ENCODE results near the gene PSAP.
"Not testable (repeated sequence)": the region's sequence is repeated elsewhere in the genome, so short reads cannot be mapped to it uniquely, and the experiment has no call there.

The PSAP gene

DNA sequence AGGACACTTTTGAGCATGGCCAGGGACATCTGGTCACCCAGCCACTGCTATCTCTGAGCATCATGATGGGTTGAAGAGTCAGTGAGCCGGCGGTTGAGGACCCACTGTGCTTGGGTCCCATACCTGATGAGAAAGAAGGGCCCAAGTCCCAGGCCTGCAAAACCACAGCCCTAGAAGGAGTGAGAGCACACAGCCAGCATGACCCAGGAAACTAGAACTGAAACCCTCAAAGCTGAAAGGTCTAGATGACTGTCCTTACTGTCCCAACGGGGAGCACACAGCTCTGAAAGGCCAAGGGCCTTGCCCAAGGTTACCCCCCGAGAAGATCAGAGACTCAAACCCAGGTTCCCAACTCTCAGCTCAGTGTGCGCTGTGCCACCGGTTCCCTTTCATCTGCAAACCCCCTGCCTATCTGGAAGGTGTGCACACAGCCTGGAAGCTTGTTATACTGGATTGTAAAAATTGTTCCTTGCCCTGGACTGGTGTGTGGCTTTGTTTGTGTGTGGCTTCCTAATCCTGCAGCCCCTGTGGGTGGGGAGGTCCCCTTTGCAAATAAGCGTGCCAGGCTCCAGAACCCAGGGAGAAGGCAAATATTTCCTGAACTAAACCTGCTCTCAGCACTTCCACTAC, 22.6 kb upstream of the PSAP start:
- no peak for DNase-seq (ENCODE audit: low spot score)

DNA sequence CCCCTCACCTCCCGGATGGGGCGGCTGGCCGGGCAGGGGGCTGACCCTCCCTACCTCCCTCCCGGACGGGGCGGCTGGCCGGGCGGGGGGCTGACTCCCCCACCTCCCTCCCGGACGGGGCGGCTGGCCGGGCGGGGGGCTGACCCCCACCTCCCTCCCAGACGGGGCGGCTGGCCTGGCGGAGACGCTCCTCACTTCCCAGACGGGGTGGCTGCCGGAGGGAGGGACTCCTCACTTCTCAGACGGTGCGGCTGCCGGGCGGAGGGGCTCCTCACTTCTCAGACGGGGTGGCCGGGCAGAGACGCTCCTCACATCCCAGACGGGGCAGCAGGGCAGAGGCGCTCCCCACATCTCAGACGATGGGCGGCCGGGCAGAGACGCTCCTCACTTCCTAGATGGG, 18.6 kb upstream of the PSAP start:
- DNase-seq (ENCODE audit: low spot score), result not testable (repeated sequence)

GRCh38 chr10:71868192-71868697, 17.2 kb upstream of the PSAP start:
- DNase-seq (ENCODE audit: low spot score), result no peak

DNA sequence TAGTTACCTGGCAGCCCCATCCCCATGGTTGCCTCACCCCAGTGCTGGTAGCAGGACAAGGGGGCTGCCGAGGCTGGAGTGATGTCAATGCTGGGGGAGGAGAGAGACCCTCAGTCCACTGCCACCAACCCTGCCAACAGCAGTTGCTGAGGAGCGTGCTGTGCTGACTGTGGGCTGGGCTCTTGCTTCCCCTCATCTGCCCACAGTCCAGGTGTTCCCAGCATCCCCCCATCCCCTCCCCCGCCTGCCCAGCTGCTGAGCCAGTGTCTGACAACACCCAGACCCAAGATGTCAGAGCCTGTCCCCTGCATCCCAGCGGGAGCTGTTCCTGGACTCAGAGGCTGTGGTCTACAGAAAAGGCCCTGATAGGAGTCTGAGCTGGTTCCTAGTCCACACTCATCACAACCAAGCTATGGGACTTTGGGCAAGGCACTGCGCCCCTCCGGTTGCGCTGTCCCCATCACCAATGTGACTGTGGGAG, 14.6 kb upstream of the PSAP start:
- no peak for DNase-seq (ENCODE audit: low spot score)

- DNase-seq (ENCODE audit: low spot score), result no peak
These were observed 13.9 kb upstream of the PSAP start for GRCh38 chr10:71864911-71865361.

- DNase-seq (ENCODE audit: low spot score), result no peak
These were observed 12.2 kb upstream of the PSAP start for GRCh38 chr10:71863203-71863602.

DNA sequence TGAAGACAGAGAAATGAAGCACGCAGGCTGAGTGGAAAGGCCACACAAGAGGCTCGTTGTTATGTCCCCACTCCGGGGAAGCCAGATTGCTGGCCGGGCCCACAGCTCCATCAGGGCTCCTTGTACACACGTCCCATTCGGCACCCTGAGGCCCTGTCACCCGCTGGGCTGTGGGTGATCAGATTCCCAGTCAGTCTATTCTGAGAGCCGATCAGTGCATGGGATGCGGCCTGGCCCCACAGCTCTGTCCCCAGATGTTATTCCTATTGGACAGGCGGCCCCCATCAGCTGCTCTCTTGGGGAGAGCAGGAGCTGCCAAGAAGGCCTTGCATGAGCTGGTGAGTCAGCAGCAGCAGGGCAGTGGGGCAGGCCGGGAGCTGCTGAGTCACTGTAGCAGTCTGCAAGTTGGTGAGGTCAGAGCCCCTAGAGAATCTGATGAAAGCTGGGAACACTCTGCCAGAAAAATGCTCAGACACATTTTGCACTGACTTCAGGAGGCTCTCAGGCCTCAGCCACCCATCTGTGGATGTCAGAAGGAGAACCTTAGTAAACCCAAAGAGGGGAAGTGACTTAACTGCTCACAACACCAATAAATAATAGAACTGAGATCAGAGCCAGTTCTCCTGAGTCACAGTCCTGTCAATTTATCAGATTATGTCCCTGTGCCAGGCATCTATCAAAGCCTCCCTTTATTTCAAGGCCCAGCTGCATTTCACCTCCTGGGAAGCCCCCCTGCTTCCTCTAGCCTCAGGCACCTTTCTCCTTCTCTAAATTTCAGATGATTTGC, 9.4 kb upstream of the PSAP start:
- no peak for DNase-seq (ENCODE audit: low spot score)

- DNase-seq (ENCODE audit: low spot score), result no peak
These were observed 7.2 kb upstream of the PSAP start for GRCh38 chr10:71857934-71858890.

DNA sequence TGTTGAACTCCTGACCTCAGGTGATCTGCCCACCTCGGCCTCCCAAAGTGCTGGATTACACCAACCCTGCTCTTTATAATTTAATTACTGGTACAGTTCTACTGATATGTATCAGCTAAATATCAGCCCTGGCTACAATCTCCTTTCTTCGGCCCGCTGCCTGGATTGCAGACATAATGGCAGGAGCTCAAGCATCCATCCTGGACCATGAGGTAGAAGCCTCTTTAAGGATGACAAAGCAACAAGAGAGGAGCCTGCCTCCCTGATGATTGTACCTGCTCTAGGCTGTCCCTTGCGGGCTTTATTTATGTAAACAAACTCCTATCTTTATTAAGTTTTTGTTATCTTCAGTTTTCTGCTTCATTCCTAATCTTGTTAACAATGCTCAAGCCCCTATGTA, 5.6 kb upstream of the PSAP start:
- DNase-seq (ENCODE audit: low spot score), result no peak

- no peak for DNase-seq (ENCODE audit: low spot score)
These were observed 3.0 kb upstream of the PSAP start for GRCh38 chr10:71854031-71854430.

DNA sequence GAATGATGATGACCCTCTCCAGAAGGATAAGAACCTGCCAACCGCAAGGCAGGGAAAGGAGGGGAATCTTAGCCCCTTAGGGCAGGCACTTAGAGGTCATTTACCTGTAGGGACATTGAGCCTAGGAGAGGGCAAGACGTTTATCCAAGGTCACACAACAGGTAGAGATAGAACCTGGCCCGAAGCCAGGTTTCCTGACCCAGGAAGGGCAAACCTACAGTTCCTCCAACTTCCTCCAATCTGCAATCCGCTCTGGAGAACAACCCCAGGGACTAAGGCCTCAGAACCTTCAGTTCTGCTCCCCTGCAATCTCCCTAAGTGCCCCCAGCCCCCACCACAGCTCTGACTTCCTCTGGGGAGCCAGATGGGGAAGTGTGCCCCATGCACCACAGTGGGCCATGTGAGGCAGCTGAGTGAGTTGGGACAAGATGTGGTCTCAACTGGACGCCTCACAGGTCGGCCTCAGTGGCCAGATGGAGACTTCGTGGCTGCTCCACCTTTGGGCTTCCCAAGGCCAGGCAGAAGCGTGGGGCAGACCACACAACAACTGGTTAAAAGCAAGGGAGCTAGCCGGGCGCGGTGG, 1.4 kb upstream of the PSAP start:
- DNase-seq (ENCODE audit: low spot score), result no peak

DNA sequence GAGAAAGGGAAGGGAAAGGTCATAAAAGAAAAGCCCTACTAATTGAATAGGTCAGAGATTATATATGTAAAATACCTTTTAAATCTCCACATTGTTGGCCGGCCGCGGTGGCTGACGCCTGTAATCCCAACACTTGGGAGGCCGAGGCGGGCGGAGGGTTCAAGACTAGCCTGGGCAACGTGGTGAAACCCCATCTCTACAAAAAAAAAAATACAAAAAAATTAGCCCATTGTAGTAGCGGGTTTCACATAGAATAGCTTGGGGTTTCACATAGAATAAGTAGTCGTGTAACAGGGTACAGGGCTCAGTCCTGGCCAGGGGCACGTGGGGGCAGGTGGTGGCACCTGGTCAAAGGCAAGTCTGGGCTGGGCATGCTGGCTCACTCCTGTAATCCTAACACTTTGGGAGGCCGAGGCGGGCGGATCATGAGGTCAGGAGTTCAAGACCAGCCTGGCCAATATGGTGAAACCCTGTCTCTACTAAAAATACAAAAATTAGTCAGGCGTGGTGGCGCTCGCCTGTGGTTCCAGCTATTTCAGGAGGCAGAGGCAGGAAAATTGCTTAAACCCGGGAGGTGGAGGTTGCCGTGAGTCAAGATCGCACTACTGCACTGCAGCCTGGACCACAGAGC, 529 bp upstream of the PSAP start:
- DNase-seq (ENCODE audit: low spot score), result not testable (repeated sequence)

GRCh38 chr10:71850021-71850742, 869 bp downstream of the PSAP start:
- no peak for DNase-seq (ENCODE audit: low spot score)

DNA sequence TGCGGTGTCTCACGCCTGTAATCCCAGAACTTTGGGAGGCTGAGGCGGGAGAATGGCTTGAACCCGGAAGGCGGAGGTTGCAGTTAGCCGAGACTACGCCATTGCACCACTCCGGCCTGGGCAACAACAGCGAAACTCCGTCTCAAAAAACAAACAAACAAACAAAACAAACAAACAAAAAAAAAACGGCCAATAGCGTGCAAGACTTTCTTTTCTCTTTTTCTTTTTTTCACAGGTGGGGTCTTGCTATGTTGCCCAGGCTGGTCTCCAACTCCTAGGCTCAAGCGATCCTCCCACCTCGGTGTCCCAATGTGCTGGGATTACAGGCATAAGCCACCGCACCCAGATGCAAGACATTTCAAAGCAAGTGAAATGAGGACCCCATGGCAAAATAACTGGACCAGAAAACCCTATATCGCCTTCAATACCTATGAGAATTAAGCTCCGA, 1.6 kb downstream of the PSAP start:
- no peak for DNase-seq (ENCODE audit: low spot score)

- no peak for DNase-seq (ENCODE audit: low spot score)
These were observed 2.5 kb downstream of the PSAP start for GRCh38 chr10:71848325-71849275.

- DNase-seq (ENCODE audit: low spot score), result no peak
These were observed 3.6 kb downstream of the PSAP start for GRCh38 chr10:71847418-71847817.

- no peak for DNase-seq (ENCODE audit: low spot score)
These were observed 4.2 kb downstream of the PSAP start for GRCh38 chr10:71846816-71847215.

DNA sequence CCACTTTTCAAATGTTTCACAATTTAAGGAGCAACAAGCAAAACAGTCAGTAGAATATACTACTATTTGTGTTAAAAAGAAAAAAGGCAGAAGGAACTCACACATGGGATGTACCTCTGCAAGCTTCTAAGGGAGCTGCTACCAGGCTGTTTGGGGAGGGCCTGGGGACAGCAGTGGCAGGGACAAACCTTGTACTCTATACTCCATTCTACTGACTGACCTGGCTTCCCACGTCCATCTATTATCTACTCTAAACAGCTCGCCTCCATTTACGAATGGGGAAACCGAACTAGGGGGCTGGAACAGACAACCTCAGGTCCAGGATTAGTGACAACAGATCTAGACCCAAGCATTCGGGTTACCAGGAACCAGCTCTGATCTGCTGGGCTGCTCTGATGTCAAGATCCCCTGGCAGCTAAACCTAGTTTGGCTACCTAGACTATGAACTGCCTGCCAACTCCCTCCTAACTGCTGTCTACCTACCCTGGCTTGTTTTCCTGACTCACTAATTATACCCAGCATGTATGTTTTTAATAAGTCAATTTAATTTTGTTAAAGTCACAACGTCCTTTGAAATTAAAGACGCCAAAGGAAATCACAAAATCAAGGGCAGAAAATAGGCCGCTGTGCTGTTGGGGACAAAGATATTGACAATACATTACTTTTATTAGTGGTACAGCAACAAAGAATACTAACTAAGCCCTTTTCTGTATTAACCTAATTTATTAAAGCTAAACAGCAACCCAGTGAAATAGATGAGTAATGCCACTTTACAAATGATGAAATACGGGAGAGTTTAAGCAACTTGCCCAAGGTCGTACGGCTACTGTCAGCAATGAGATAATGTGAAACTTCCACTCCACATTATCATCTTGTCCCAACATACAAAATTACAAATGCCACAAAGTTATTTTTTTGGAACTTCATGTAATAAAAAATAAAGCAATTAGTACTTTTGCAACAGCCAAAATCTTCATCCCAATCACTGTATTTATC, 5.3 kb downstream of the PSAP start:
- no peak for DNase-seq (ENCODE audit: low spot score)
